SJSA1 (cell line): ENCODE data around the gene SLC25A30. TPM values are rescaled to one million over a fixed set of nuclear protein-coding genes. Genes with fewer than 3 reads are reported as not detected.
"Not testable (repeated sequence)": the region's sequence is repeated elsewhere in the genome, so short reads cannot be mapped to it uniquely, and the experiment has no call there.

Experiments used
- DNase-seq, 2 experiments: peaks; one replicate each; pipeline ENCODE4 v3.0.0-alpha.2; 2015 to 2020; ENCODE audit warnings: low spot score in 2 of 2, low read depth in 1 of 2
- H3K27ac ChIP-seq: fragments of 250-450 bp; sonication (Bioruptor Pico); 2 replicates; pipeline ENCODE4 v1.5.1; 2020; ENCODE audit warnings: mild to moderate bottlenecking, moderate library complexity
- H3K27me3 ChIP-seq: fragments of 250-450 bp; sonication (Bioruptor Pico); replicated peaks from 2 replicates; pipeline ENCODE4 v1.5.1; 2020; ENCODE audit warnings: mild to moderate bottlenecking, moderate library complexity
- H3K36me3 ChIP-seq: fragments of 250-450 bp; sonication (Bioruptor Pico); 2 replicates; pipeline ENCODE4 v1.5.1; 2020; ENCODE audit warnings: mild to moderate bottlenecking
- H3K4me1 ChIP-seq: fragments of 250-450 bp; sonication (Bioruptor Pico); replicated peaks from 2 replicates; pipeline ENCODE4 v1.6.1; 2021; ENCODE audit warnings: mild to moderate bottlenecking
- H3K4me3 ChIP-seq: fragments of 250-450 bp; sonication (Bioruptor Pico); 2 replicates; pipeline ENCODE4 v1.5.1; 2020; ENCODE audit warnings: mild to moderate bottlenecking
- H3K9me3 ChIP-seq: fragments of 250-450 bp; sonication (Bioruptor Pico); replicated peaks from 2 replicates; pipeline ENCODE4 v1.5.1; 2020; ENCODE audit warnings: mild to moderate bottlenecking
- total RNA-seq: library from RNA; depleted of rRNA; stranded (reverse); fragments of >200 nt; shearing (Covaris generic); gene quantifications from 2 replicates; pipeline ENCODE4 v1.2.3, GENCODE V29; 2014

Gene SLC25A30
- total RNA-seq, 1 experiment from 2014 or later = 10.2 TPM

GRCh38 chr13:45439781-45440462, 21.7 kb upstream of the SLC25A30 start:
- peaks cover 45% of the 10 kb centered on the region for H3K4me1 ChIP-seq
- no peak overlapping the region for H3K4me3 ChIP-seq
- DNase-seq = peak; percentile 69 to 72
- H3K27me3 ChIP-seq = no peaks in the 10 kb centered on the region
- H3K27ac ChIP-seq = peak overlapping the region; percentile 80
- H3K36me3 ChIP-seq = no peaks in the 10 kb centered on the region
- H3K9me3 ChIP-seq = no peaks in the 10 kb centered on the region

DNA sequence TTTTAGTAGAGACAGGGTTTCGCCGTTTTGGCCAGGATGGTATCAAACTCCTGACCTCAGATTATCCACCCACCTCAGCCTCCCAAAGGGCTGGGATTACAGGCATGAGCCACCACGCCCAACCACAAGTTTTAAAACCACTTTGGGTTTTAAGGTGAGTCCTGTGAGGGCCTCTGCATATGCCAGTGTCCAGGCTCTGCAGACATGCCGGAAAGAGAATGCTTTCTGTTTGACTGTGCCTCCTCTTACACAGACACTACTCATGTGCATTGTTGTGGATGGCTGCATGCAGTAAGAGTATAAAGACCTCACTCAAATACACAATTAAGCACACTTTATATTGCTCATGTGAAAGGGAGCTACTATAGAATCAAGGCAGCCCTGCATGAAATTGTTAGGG, 20.8 kb upstream of the SLC25A30 start:
- H3K4me1 ChIP-seq = peaks cover 40% of the 10 kb centered on the region
- H3K9me3 ChIP-seq = no peaks in the 10 kb centered on the region
- DNase-seq = peak in 1 of 2 experiments; percentile 54
- peak overlapping the region; percentile 80 for H3K27ac ChIP-seq
- H3K4me3 ChIP-seq = no peak overlapping the region
- H3K36me3 ChIP-seq = no peaks in the 10 kb centered on the region
- no peaks in the 10 kb centered on the region for H3K27me3 ChIP-seq

- no peak for DNase-seq
- H3K27ac ChIP-seq = no peak overlapping the region
- H3K4me1 ChIP-seq = peaks cover 40% of the 10 kb centered on the region
- no peaks in the 10 kb centered on the region for H3K9me3 ChIP-seq
- no peak overlapping the region for H3K4me3 ChIP-seq
- H3K36me3 ChIP-seq = no peaks in the 10 kb centered on the region
- H3K27me3 ChIP-seq = no peaks in the 10 kb centered on the region
Measured at GRCh38 chr13:45437947-45438346, 19.8 kb upstream of the SLC25A30 start.

DNA sequence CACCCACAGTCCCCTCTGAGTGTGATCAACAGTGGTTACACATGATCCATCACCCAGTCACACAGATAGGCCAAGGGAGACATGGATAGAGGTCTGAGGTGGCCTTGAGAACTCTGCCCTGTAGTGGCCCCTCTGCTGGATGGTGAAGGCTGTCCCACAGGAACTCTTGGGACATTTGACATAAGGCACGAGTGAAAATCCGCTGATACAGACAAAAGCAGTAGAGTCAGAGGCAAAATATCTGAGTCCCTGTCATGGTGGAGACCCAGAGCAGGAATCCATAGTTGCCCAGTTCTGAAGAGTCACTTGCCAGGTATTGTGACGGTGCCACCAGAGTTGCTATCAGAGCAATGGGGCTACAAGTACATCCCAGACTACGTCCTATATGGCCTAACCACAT, 18.8 kb upstream of the SLC25A30 start:
- H3K27me3 ChIP-seq = no peaks in the 10 kb centered on the region
- H3K9me3 ChIP-seq = no peaks in the 10 kb centered on the region
- DNase-seq = no peak
- no peak overlapping the region for H3K4me3 ChIP-seq
- H3K36me3 ChIP-seq = no peaks in the 10 kb centered on the region
- peaks cover 36% of the 10 kb centered on the region for H3K4me1 ChIP-seq
- no peak overlapping the region for H3K27ac ChIP-seq

DNA sequence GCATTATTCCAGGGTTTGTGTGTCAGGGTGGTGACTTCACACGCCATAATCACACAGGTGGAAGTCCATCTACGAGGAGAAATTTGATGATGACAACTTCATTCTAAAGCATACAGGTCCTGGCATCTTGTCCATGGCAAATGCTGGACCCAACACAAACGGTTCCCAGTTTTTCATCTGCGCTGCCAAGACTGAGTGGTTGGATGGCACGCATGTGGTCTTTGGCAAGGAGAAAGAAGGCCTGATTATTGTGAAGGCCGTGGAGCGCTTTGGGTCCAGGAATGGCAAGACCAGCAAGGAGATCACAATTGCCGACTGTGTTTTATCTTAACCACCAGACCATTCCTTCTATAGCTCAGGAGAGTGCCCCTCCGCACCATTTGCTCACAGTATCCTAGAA, 18.2 kb upstream of the SLC25A30 start:
- Histone ChIP-seq H3K9me3 (no peaks in the 10 kb centered on the region), H3K4me1 (peaks cover 30% of the 10 kb centered on the region), H3K4me3 (no peak overlapping the region), H3K36me3 (no peaks in the 10 kb centered on the region), H3K27ac (no peak overlapping the region), H3K27me3 (no peaks in the 10 kb centered on the region)
- no peak for DNase-seq

DNA sequence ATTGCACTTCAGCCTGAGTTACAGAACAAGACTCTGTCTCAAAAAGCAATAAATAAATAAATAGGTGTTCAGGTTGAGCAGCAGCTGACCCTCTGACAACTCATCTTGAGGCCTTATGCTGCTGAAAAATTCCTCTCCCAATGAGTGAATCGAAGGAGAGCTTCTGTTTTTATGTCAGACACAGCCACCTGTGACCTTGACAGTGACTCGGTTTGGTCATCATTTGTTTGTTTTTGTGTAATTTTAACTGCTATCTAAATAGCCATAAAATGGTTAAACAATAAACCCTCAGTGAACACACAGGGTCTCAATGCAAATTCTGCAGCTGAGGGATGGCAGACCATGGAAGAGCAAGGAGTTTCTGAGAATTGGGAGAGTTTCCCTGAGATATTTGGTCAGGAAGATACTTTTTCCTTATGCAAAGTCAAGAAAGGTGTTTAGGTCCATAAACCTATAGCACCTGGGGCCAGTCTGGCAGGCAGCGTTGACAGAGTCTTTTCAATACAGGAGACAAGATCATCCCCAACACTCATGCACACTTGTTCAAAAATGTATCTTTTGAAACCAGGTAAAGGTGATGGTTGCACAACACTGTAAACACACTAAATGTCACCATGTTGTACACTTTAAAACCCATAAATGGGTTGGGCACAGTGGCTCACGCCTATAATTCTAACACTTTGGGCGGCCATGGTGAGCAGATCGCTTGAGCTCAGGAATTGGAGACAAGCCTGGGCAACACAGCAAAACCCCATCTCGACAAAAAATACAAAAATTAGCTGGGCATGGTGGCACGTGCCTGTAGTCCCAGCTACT, 16.6 kb upstream of the SLC25A30 start:
- peaks cover 14% of the 10 kb centered on the region for H3K4me1 ChIP-seq
- H3K36me3 ChIP-seq = no peaks in the 10 kb centered on the region
- no peak overlapping the region for H3K4me3 ChIP-seq
- H3K27ac ChIP-seq = no peak overlapping the region
- DNase-seq = no peak
- H3K9me3 ChIP-seq = no peaks in the 10 kb centered on the region
- H3K27me3 ChIP-seq = no peaks in the 10 kb centered on the region

- Histone ChIP-seq H3K27ac (no peak overlapping the region), H3K27me3 (no peaks in the 10 kb centered on the region), H3K36me3 (no peaks in the 10 kb centered on the region), H3K9me3 (no peaks in the 10 kb centered on the region), H3K4me3 (no peak overlapping the region), H3K4me1 (0 out of 2 replicates have a peak, but pooled peaks cover 3% of the 10 kb centered on the region)
- no peak for DNase-seq
Measured at GRCh38 chr13:45433381-45433790, 15.2 kb upstream of the SLC25A30 start.

DNA sequence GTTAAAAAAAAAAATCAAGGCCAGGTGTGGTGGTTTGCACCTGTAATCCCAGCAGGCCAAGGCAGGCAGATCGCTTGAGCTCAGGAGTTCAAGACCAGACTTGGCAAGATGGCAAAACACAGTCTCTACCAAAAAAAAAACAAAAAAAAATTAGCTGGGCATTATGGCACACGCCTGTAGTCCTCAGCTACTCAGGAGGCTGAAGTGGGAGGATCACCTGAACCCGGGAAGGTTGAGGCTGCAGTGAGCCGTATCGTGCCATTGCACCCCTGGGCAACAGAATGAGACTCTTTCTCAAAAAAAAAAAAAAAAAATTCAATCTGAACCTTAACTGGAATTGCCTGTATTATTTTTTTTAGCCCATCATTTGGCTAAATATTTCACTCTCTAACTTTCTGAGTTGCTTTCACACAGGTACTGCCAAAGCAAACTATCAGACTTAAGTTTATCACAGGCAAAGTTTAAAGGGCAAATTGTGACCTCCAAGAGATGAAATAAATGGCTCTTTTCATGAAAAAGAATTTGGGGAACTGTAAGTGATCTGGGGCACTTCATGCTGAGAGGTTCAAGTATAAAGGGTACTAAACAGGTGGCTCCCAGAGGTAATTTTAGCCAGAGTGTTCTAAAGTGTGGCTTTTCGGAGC, 14.7 kb upstream of the SLC25A30 start:
- Histone ChIP-seq H3K4me1 (no peaks in the 10 kb centered on the region), H3K36me3 (no peaks in the 10 kb centered on the region), H3K27me3 (no peaks in the 10 kb centered on the region), H3K4me3 (no peak overlapping the region), H3K27ac (no peak overlapping the region), H3K9me3 (no peaks in the 10 kb centered on the region)
- no peak for DNase-seq

- H3K9me3 ChIP-seq, H3K36me3 ChIP-seq, H3K4me1 ChIP-seq, H3K4me3 ChIP-seq, H3K27ac ChIP-seq, H3K27me3 ChIP-seq, DNase-seq: not testable (repeated sequence)
Measured at GRCh38 chr13:45426056-45426841, 8.1 kb upstream of the SLC25A30 start.

- Histone ChIP-seq H3K4me3 (no peak overlapping the region), H3K27ac (no peak overlapping the region), H3K9me3 (no peaks in the 10 kb centered on the region), H3K4me1 (no peaks in the 10 kb centered on the region), H3K36me3 (no peaks in the 10 kb centered on the region; the same call in 1 of the 2 replicates), H3K27me3 (no peaks in the 10 kb centered on the region)
- DNase-seq = peak in 1 of 2 experiments; percentile 5
Measured at GRCh38 chr13:45422731-45423292, 4.6 kb upstream of the SLC25A30 start.

DNA sequence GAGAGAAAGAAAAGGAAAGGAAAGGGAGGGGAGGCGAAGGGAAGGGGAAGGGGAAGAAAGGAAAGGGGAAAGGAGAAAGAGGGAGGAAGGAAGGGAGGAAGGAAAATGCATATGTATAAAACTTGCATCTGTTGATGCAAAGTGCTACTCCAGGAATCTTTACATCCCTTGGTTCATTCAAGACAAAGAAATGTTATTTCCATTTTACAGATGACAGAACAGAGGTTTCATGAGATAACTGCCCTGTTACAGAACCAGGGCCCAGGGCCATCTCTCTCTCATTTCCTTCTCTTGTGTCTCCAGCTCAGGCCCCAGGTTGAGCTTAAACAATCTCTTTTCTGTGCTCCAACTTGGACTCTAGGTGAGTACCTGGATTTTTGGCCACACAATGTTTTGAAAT, 1.8 kb upstream of the SLC25A30 start:
- Histone ChIP-seq H3K4me1 (peaks cover 10% of the 10 kb centered on the region), H3K36me3 (peaks cover 5% of the 10 kb centered on the region; the same call in 1 of the 2 replicates), H3K27me3 (no peaks in the 10 kb centered on the region), H3K9me3 (no peaks in the 10 kb centered on the region), H3K4me3 (no peak overlapping the region), H3K27ac (no peak overlapping the region)
- DNase-seq = peak in 1 of 2 experiments; percentile 15

DNA sequence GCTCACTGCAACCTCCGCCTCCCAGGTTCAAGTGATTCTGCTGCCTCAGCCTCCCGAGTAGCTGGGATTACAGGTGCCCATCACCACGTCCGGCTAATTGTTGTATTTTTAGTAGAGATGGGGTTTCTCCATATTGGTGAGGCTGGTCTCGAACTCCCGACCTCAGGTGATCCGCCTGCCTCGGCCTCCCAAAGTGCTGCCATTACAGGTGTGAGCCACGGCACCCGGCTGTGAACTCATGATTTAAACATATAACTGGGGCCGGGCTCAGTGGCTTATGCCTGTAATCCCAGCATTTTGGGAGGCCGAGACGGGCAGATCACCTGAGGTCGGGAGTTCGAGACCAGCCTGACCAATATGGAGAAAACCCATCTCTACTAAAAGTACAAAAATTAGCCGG, 1.2 kb upstream of the SLC25A30 start:
- not testable (repeated sequence) for H3K9me3 ChIP-seq, H3K27me3 ChIP-seq, H3K27ac ChIP-seq, H3K36me3 ChIP-seq, H3K4me3 ChIP-seq, DNase-seq
- peaks cover 15% of the 10 kb centered on the region for H3K4me1 ChIP-seq

DNA sequence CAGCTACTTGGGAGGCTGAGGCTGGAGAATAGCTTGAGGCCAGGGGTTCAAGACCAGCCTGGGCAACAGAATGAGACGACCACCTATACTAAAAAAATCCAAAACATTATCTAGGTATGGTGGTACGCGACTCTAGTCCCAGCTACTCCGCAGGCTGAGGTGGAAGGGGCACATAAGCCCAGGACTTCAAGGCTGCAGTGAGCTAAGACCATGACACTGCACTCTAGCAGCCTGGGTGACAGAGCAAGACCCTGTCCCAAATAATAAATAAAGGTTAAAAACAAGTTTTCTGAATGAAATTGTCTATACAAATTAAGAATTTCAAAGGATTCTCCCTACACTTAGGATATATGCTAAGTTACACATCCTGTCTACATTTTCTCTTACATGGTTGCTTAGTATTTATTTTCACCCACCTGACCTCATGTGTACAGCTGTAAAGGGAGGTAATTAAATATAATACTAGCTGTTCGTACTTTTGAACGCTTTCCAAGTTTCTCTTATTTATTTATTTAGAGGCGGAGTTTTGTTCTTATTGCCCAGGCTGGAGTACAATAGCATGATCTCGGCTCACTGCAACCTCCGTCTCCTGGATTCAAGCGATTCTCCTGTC, 1.6 kb downstream of the SLC25A30 start:
- peak in 1 of 2 experiments; percentile 12 for DNase-seq
- no peaks in the 10 kb centered on the region for H3K27me3 ChIP-seq
- peaks cover 15% of the 10 kb centered on the region for H3K36me3 ChIP-seq
- no peaks in the 10 kb centered on the region for H3K9me3 ChIP-seq
- peaks cover 36% of the 10 kb centered on the region for H3K4me1 ChIP-seq
- H3K27ac ChIP-seq = peak overlapping the region; percentile 60; the same call in 1 of the 2 replicates
- peak overlapping the region; percentile 73 for H3K4me3 ChIP-seq
